Breast epithelium (tissue), 4 donors: ENCODE results near the gene TESPA1. TPM values are rescaled to one million over a fixed set of nuclear protein-coding genes. Genes with fewer than 3 reads are reported as not detected.

Experiments used
- DNase-seq, 2 donors: peaks; one replicate each; pipeline ENCODE4 v3.0.0-alpha.2; 2019; ENCODE audit warnings: low spot score in 2 of 2
- H3K27ac ChIP-seq, 2 donors: fragments of 200-600 bp; sonication (generic) in 1 of 2; one replicate each; pipeline ENCODE4 v1.5.1; 2016 to 2019; ENCODE audit warnings: mild to moderate bottlenecking in 1 of 2
- H3K27me3 ChIP-seq, 2 donors: fragments of 200-600 bp; sonication (generic) in 1 of 2; one replicate each; pipeline versions ENCODE4 v1.5.1 to v1.6.0; 2017 to 2019; ENCODE audit warnings: control low read depth in 1 of 2, mild to moderate bottlenecking in 1 of 2
- H3K36me3 ChIP-seq: fragments of 200-600 bp; one replicate; pipeline ENCODE4 v1.5.1; 2019
- H3K4me1 ChIP-seq, 2 donors: fragments of 200-600 bp; sonication (generic); one replicate each; pipeline ENCODE4 v1.5.1; 2016 to 2019; ENCODE audit warnings: control low read depth in 1 of 2
- H3K4me3 ChIP-seq, 3 donors: fragments of 200-600 bp; sonication (generic); 1 replicate in 2 of 3; 2 replicates in 1 of 3; pipeline ENCODE4 v1.5.1; 2016 to 2019; ENCODE audit warnings: mild to moderate bottlenecking in 3 of 3, moderate library complexity in 2 of 3
- H3K9me3 ChIP-seq, 2 donors: fragments of 200-600 bp; sonication (generic) in 1 of 2; one replicate each; pipeline ENCODE4 v1.5.1; 2016 to 2019; ENCODE audit warnings: control low read depth in 1 of 2
- CTCF ChIP-seq, 3 donors: fragments of 450-650 bp; IDR thresholded peaks; one replicate each; pipeline ENCODE4 v1.5.1; 2016 to 2017; ENCODE audit warnings: antibody characterized with exemption in 3 of 3, mild to moderate bottlenecking in 3 of 3, moderate library complexity in 3 of 3
- POLR2A ChIP-seq: fragments of 450-650 bp; IDR thresholded peaks from one replicate; pipeline ENCODE4 v1.6.1; 2016; ENCODE audit warnings: antibody characterized with exemption, mild to moderate bottlenecking, moderate library complexity
- POLR2AphosphoS5 ChIP-seq, 3 donors: sonication (generic); formaldehyde crosslinking; IDR thresholded peaks; one replicate each; pipeline ENCODE4 v1.6.1; 2017; ENCODE audit warnings: antibody characterized with exemption in 3 of 3
- intact Hi-C: fragments of 100-400 bp; cut with DNase I; formaldehyde crosslinking; loops from one replicate; pipeline ENCODE4 v1.15.1; 2023; ENCODE audit warnings: low total_unique reads
- total RNA-seq, 3 donors: library from RNA; depleted of rRNA; stranded (reverse); fragments of >200 nt; gene quantifications; one replicate each; pipeline ENCODE4 v1.1.0, GENCODE V29; 2016

TESPA1 gene
- total RNA-seq, 3 donors from 2014 or later = 1.3 to 6.2 (median 2.2) TPM

GRCh38 chr12:54998958-54999510, 14.5 kb upstream of the TESPA1 start:
- Histone ChIP-seq H3K4me1 (no peaks in the 10 kb centered on the region), H3K27ac (no peak overlapping the region), H3K9me3 (no peaks in the 10 kb centered on the region), H3K4me3 (no peak overlapping the region), H3K27me3 (no peaks in the 10 kb centered on the region), H3K36me3 (no peaks in the 10 kb centered on the region)
- no peak for DNase-seq
- intact Hi-C loops = no loop called here
- no peak for TF ChIP-seq POLR2A
- no peak for TF ChIP-seq POLR2AphosphoS5 (IDR thresholded peaks at IDR 0.05)
- TF ChIP-seq CTCF (IDR thresholded peaks at IDR 0.05) = no peak

- no peak for DNase-seq
These were observed 13.5 kb upstream of the TESPA1 start for GRCh38 chr12:54997929-54998522.

GRCh38 chr12:54996205-54996604, 11.6 kb upstream of the TESPA1 start:
- intact Hi-C loops = no loop called here
- H3K4me1 ChIP-seq = no peaks in the 10 kb centered on the region
- H3K9me3 ChIP-seq = no peaks in the 10 kb centered on the region
- no peaks in the 10 kb centered on the region for H3K36me3 ChIP-seq
- no peak overlapping the region for H3K27ac ChIP-seq
- no peaks in the 10 kb centered on the region for H3K27me3 ChIP-seq
- H3K4me3 ChIP-seq = no peak overlapping the region
- DNase-seq = no peak
- TF ChIP-seq POLR2A = no peak
- no peak for TF ChIP-seq CTCF (IDR thresholded peaks at IDR 0.05)
- no peak for TF ChIP-seq POLR2AphosphoS5 (IDR thresholded peaks at IDR 0.05)

More at GRCh38 chr12:54997929-54998522, 13.5 kb upstream of the TESPA1 start:
- Histone ChIP-seq H3K4me1 (no peaks in the 10 kb centered on the region), H3K27me3 (no peaks in the 10 kb centered on the region), H3K36me3 (no peaks in the 10 kb centered on the region), H3K4me3 (no peak overlapping the region), H3K9me3 (no peaks in the 10 kb centered on the region), H3K27ac (no peak overlapping the region)
- intact Hi-C loops = no loop called here
- TF ChIP-seq POLR2AphosphoS5 (IDR thresholded peaks at IDR 0.05) (no peak), CTCF (IDR thresholded peaks at IDR 0.05) (no peak), POLR2A (no peak)

- Histone ChIP-seq H3K9me3 (no peaks in the 10 kb centered on the region), H3K4me1 (no peaks in the 10 kb centered on the region), H3K27ac (no peak overlapping the region), H3K27me3 (no peaks in the 10 kb centered on the region), H3K4me3 (no peak overlapping the region), H3K36me3 (no peaks in the 10 kb centered on the region)
- DNase-seq = no peak
- intact Hi-C loops = no loop called here
- TF ChIP-seq POLR2AphosphoS5 (IDR thresholded peaks at IDR 0.05) (no peak), CTCF (IDR thresholded peaks at IDR 0.05) (peak; percentile 70 to 83 (median 76))
These were observed 8.7 kb upstream of the TESPA1 start for GRCh38 chr12:54993181-54993835.

- TF ChIP-seq POLR2A (no peak), POLR2AphosphoS5 (IDR thresholded peaks at IDR 0.05) (no peak), CTCF (IDR thresholded peaks at IDR 0.05) (no peak)
- no peaks in the 10 kb centered on the region for H3K36me3 ChIP-seq
- H3K9me3 ChIP-seq = no peaks in the 10 kb centered on the region
- H3K4me1 ChIP-seq = no peaks in the 10 kb centered on the region
- no peaks in the 10 kb centered on the region for H3K27me3 ChIP-seq
- H3K4me3 ChIP-seq = no peak overlapping the region
- H3K27ac ChIP-seq = no peak overlapping the region
- no peak for DNase-seq
- intact Hi-C loops = no loop called here
These were observed 7.4 kb upstream of the TESPA1 start for GRCh38 chr12:54991991-54992375.
